Brain pericyte (primary cell): ENCODE measurements around the gene MYH3.
"Not testable (repeated sequence)": the region's sequence is repeated elsewhere in the genome, so short reads cannot be mapped to it uniquely, and the experiment has no call there.

Experiments
- DNase-seq: peaks from one replicate; pipeline ENCODE4 v3.0.0-alpha.2; 2012; ENCODE audit warnings: low read depth, low spot score

MYH3 gene

DNA sequence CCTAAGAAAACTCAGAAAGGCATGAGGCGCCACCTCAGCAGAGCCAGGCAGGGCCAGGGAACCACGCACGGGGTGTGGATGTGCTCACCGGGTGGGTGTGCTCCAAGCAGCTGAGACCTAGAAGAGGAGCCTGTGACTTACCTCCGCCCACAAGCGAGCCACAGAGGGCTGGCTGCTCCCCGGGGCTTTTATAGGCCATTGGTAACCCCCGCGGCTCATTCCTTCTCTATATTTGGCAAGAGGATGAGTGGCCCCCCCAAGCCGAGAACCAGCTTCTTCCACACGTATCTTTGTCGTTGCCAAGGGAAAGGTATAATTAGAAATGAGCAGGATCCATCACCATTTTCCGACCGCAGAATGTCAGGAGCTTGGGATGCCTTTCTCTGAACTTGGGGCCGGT, at the start of gene MYH3:
MYH3 (minus strand) TSS at position 162 of the 400 bp plus-strand sequence. CDS start 2,245 bp downstream, outside the sequence.
- no peak for DNase-seq

DNA sequence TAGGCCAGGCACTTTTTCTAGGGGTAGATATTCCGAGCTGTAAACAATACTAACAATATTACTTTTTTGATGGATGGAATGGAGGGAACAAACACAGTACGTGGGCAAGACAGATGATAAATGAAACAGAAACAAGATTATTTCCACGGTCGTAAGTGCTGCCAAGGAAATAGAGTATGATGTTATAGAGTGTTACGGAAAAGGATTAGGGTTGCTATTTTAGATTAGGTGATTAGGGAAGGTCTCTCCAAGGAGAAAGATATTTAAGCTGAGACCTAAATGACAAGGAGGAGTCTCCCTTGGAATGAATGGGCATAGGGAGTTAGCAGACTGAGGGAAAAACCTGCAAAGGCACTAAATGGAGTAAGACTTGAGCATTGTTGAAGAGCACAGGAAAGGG, 48.6 kb upstream of the MYH3 start:
- DNase-seq: no peak

GRCh38 chr17:10702574-10702973, 45.5 kb upstream of the MYH3 start:
- no peak for DNase-seq

GRCh38 chr17:10699856-10700255, 42.7 kb upstream of the MYH3 start:
- DNase-seq: no peak

GRCh38 chr17:10698096-10698818, 41.1 kb upstream of the MYH3 start:
- no peak for DNase-seq

DNA sequence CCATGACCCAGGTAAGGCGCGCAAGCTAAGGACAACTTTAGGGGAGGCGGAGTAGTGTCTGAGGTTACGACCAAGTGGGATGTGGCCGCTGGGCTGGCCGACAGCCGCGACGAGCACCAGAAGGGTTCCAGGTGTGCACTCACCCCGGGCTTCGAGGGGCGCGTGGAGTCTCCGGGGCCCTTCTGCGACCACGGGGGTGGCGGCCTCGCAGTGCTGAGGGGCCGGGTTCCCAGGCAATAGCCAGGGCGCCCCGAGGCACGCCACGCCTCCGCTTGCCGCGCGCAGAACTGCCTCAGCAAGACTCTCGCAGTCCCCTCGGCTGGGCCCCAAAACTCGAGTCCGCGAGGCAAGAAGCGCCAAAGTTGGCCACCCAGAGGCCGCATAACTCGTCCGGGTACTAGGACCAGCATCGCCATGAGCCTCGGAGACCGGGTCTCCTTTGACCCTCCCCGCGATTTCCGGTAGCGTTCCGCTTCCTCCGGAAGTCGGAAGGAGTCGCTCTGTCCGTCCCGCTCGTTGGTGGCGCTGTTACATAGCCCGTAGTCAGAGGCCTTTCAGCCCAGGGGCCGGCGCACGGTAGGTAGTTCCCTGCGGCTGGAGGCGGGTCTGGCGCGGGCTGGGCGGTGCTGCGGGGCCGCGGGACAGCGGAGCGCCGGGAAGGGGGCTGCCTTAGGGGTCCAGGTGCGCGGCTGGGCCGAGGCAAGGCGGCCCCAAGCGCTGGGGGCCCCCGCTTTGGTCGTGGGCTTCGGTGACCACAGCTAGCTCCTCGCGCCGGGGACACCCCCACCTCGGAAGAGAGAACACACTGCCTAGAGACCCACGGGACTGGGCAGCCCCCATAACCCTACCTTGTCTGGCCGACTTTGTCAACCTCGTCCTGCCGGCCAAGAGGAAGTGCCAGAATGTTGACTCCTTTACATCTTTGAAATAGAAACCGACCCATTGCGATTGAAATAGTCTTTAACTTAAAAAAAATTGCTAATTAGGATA, 40.3 kb upstream of the MYH3 start, which contains the start of the genes ADPRM and SCO1:
ADPRM (plus strand) TSS at position 503 of the 990 bp plus-strand sequence. CDS start 7,333 bp downstream, outside the sequence.
SCO1 (minus strand) TSS at position 442 of the 990 bp plus-strand sequence; CDS start at position 416, 26 bp downstream.
- peak; percentile 69 for DNase-seq

GRCh38 chr17:10695875-10696407, 38.8 kb upstream of the MYH3 start:
- DNase-seq: not testable (repeated sequence)

- no peak for DNase-seq
Measured at GRCh38 chr17:10687499-10687898, 30.4 kb upstream of the MYH3 start.

DNA sequence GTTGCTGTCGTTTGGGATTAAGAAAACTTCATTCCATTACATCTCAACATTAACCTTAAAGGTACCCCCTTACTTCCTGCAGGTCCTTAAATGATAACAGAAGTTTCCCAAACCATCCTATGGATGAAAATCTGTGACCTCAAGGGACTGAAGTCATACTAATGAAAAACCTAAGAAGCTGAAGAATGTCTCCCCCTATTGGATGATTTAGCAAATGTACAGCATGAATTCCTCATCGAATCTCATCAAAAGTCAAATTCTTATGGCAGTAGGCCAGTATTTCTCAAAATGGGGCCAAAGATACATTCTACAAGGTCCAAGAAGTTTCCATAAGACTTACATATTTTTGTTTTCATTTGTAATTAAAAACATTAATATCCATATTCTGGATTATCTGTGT, 26.7 kb upstream of the MYH3 start:
- DNase-seq: no peak

- DNase-seq: no peak
Measured at GRCh38 chr17:10681866-10682446, 24.8 kb upstream of the MYH3 start.

GRCh38 chr17:10674704-10675103, 17.6 kb upstream of the MYH3 start:
- no peak for DNase-seq

DNA sequence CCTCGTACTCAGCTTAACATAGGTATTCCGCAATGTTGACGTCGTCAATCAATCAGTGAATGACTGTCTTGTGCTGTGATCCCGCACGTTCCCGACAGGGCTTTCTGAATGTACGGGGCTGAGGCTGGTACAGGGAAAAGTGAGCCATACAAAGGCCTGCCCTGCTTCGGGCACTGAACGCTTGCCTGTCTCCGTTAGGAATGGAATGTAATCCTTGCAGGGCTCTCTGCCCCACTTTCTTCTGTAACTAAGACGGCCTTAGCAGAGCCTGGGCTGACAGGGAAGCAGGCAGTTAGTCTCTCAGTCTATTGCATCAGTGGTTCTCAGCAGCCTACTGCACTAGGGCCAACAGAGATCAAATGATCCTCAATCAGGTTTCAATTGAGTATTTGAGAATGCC, 16.2 kb upstream of the MYH3 start:
- DNase-seq: no peak

GRCh38 chr17:10668775-10669174, 11.7 kb upstream of the MYH3 start:
- DNase-seq: no peak

DNA sequence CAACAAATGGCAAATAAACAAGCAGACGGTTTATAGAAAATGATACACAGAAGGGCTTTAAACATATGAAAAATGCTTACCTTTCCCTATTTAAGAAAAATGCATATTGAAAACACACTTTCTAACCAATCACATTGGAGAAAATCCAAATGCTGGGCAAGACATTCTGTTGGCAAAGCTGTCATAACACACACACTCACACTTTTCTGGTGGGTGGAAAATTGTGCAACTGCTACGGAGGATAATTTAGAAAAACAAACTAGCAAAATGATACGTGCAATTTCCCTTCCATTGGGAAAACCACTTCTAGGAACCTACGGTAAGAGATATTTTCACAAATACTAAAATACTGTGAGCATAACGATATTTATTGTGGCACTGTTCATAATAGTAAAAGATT, 9.8 kb upstream of the MYH3 start:
- DNase-seq: no peak

- no peak for DNase-seq
Measured at GRCh38 chr17:10664571-10664970, 7.5 kb upstream of the MYH3 start.

DNA sequence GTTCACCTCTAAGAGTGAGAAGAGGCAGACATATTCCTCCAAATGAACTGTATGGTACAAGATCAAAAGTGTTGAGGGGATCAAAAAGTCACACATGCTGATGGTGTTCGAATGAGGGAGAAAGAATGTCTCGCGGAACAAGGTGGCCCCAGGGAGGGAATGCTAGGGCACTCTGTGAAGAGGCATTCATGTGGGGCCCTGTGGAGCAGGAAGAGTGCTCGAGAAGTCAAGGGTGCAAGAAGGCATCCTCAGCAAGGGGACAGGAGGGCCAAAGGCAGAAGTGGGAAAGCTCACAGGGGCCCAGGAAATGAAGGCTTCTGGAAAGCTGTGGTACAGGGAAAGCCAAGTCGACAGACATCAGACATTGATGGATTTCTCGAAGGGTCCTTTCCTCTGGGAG, 6.1 kb upstream of the MYH3 start:
- DNase-seq: no peak

- DNase-seq: no peak
Measured at GRCh38 chr17:10661437-10661836, 4.3 kb upstream of the MYH3 start.

GRCh38 chr17:10657879-10658278, 770 bp upstream of the MYH3 start:
- no peak for DNase-seq

DNA sequence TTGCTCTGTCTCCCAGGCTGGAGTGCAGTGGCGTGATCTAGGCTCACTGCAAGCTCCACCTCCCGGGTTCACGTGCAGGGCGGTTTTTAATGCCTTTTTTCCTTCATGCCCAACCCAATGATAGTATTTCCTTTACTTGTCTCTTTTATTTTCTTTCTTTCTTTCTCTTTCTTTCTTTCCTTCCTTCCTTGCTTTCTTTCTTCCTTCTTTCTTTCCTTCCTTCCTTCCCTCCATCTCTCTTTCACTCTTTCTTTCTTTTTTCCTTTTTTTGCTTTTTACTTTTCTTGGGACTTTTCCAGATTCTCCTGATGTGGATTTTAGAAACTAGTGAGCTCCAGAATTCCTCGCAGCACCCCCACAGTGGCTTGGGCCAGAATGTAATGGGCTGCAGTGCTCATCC, 3.1 kb downstream of the MYH3 start:
- DNase-seq: no peak

DNA sequence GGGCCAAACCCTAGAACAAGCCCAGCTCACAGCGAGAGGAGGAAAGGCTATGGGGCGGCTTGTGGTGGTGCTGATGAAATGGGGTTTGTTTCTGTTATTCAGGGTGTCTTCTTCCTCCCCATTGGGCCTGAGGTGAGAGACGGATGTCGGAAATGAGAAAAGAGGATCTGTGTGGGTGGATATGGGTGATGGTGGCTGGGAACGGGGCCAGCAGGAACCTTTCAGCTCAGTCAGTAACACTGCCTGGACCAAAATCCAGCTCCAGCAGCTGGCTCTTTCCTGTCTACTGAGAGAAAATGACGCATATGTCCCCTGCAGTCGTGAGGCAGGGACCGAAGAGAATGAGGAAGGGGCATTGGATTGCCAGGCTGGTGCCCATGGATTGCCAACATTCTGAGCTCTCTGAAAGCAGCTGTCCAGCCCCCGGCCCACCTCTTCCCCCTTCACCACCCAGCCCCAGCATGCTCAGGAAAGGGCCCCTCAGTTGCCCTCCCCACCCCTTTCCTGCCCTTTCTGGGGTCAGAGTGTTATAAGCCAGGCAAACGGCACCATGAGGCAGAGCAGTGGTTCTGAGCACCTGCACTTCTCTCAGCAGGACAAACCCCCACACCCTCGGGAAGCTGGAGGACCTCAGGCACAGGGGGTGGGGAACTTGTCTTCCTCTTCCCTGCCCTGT, 4.0 kb downstream of the MYH3 start:
- DNase-seq: no peak

DNA sequence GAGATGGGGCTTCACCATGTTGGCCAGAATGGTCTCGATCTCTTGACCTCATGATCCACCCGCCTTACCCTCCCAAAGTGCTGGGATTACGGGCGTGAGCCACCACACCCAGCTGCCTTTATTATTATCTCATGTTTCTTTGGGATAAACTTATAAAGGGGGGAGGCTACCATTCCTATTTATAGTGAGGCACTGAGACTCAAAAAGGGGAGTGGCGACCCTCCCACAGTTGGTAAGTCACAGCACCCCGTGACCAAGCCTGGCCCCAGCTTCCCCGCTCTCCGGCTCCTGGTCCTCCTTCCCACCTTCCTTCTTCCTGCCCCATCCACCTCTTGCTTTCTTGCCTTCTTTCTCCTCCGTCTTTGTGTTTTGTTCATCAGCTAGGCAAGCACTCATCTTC, 5.2 kb downstream of the MYH3 start:
- no peak for DNase-seq
